ENCODE data around the gene RNF207.

- no peak for TF ChIP-seq E2F4 (IDR thresholded peaks at IDR 0.05; ENCODE audit: low read depth, low read length)
- TF ChIP-seq CTCF (IDR thresholded peaks at IDR 0.05 in 2 of 3, conservative IDR thresholded peaks at IDR 0.05 in 1 of 3; ENCODE audit: control insufficient read depth in 2 of 3, extremely low read depth in 1 of 3, insufficient read depth in 1 of 3, low read depth in 3 of 3, low read length in 3 of 3) = no peak
- TF ChIP-seq, protein P1, sequence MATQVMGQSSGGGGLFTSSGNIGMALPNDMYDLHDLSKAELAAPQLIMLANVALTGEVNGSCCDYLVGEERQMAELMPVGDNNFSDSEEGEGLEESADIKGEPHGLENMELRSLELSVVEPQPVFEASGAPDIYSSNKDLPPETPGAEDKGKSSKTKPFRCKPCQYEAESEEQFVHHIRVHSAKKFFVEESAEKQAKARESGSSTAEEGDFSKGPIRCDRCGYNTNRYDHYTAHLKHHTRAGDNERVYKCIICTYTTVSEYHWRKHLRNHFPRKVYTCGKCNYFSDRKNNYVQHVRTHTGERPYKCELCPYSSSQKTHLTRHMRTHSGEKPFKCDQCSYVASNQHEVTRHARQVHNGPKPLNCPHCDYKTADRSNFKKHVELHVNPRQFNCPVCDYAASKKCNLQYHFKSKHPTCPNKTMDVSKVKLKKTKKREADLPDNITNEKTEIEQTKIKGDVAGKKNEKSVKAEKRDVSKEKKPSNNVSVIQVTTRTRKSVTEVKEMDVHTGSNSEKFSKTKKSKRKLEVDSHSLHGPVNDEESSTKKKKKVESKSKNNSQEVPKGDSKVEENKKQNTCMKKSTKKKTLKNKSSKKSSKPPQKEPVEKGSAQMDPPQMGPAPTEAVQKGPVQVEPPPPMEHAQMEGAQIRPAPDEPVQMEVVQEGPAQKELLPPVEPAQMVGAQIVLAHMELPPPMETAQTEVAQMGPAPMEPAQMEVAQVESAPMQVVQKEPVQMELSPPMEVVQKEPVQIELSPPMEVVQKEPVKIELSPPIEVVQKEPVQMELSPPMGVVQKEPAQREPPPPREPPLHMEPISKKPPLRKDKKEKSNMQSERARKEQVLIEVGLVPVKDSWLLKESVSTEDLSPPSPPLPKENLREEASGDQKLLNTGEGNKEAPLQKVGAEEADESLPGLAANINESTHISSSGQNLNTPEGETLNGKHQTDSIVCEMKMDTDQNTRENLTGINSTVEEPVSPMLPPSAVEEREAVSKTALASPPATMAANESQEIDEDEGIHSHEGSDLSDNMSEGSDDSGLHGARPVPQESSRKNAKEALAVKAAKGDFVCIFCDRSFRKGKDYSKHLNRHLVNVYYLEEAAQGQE (IDR thresholded peaks at IDR 0.05; ENCODE audit: low read depth, low read length) = no peak
- no peak for TF ChIP-seq IKZF2 (IDR thresholded peaks at IDR 0.05)
- no peak for TF ChIP-seq EZH2 (IDR thresholded peaks at IDR 0.05; ENCODE audit: borderline replicate concordance, control insufficient read depth, low read depth, low read length)
- no peak for TF ChIP-seq RAD51 (IDR thresholded peaks at IDR 0.05)
- no peak for TF ChIP-seq BMI1 (IDR thresholded peaks at IDR 0.05; ENCODE audit: borderline replicate concordance)
- TF ChIP-seq SUZ12 (IDR thresholded peaks at IDR 0.05; ENCODE audit: unreplicated experiment) = no peak
- TF ChIP-seq LARP7 (IDR thresholded peaks at IDR 0.05) = no peak
Measured at GRCh38 chr1:6179564-6180175, 26.2 kb upstream of the RNF207 start.

All from GM12878 (cell line).